Activated naive CD8-positive, alpha-beta T cell treated with anti-CD3 and anti-CD28 coated beads, Interleukin-2, amount 10 ng/mL, durations not matched to agents 7 days and 5 days (primary cell): ENCODE results near the gene DHX58. TPM values are rescaled to one million over a fixed set of nuclear protein-coding genes. Genes with fewer than 3 reads are reported as not detected.
A peak's percentile ranks its signal among the peaks of the same experiment; 100 is the strongest.

Experiments
- ATAC-seq: fragments of 150-1000 bp; cut with Tn5 transposase; one replicate; pipeline ENCODE4 v1.10.0; 2021; ENCODE audit warnings: low read depth, moderate library complexity
- POLR2A ChIA-PET: fragments of 350-600 bp; sonication (Branson Sonifier 250); formaldehyde crosslinking; loops from one replicate; lab custom pipeline; 2021; ENCODE audit warnings: antibody characterized with exemption; lab: Charles Lee
- DNase-seq: peaks from one replicate; pipeline ENCODE4 v3.0.0; 2021
- H3K27ac Mint-ChIP-seq: one replicate; pipeline ENCODE4 v1.8.0; 2022; ENCODE audit warnings: mild to moderate bottlenecking, mixed read lengths
- H3K27me3 Mint-ChIP-seq: one replicate; pipeline ENCODE4 v1.8.0; 2022; ENCODE audit warnings: mild to moderate bottlenecking, moderate library complexity, mixed read lengths
- H3K36me3 Mint-ChIP-seq: one replicate; pipeline ENCODE4 v1.8.0; 2021; ENCODE audit warnings: mild to moderate bottlenecking, mixed read lengths
- H3K4me1 Mint-ChIP-seq: one replicate; pipeline ENCODE4 v1.8.0; 2021; ENCODE audit warnings: mixed read lengths
- H3K4me3 Mint-ChIP-seq: one replicate; pipeline ENCODE4 v1.8.0; 2022; ENCODE audit warnings: mild to moderate bottlenecking, moderate library complexity, mixed read lengths
- H3K9me3 Mint-ChIP-seq: one replicate; pipeline ENCODE4 v1.8.0; 2021; ENCODE audit warnings: mixed read lengths
- total RNA-seq, 2 experiments: library from RNA; stranded (reverse); gene quantifications; one replicate each; pipeline ENCODE4 v1.2.3, GENCODE V29; 2021

DHX58 gene
- total RNA-seq, 2 experiments from 2014 or later = 68.7 to 77.6 TPM

GRCh38 chr17:42122371-42123303 lies 10.1 kb upstream of the DHX58 start, which contains the start of gene HSPB9:
TSS of gene HSPB9 (plus strand) at chr17:42122804. CDS start at chr17:42122851, 47 bp downstream.
- ATAC-seq (no peak), DNase-seq (no peak)
- H3K4me3 Mint-ChIP-seq = peak within 1 kb of the TSS; percentile 71
- no peaks in the 10 kb centered on the region for H3K9me3 Mint-ChIP-seq
- H3K27me3 Mint-ChIP-seq = no peaks in the 10 kb centered on the region
- POLR2A ChIA-PET = interaction anchor here (1.1 to 3.4 kb wide), 4 partner anchors 10 to 156 kb away, joined by 3 to 28 read pairs (median 8); partner anchors contain the start of genes CNP, DHX58 and DNAJC7
- H3K36me3 Mint-ChIP-seq = peaks cover 14% of the 10 kb centered on the region
- H3K4me1 Mint-ChIP-seq = peaks cover 14% of the 10 kb centered on the region
- peak within 1 kb of the TSS; percentile 51 for H3K27ac Mint-ChIP-seq

- Mint-ChIP-seq H3K4me3 (peak within 1 kb of the TSS; percentile 71), H3K27ac (peak within 1 kb of the TSS; percentile 58), H3K4me1 (peaks cover 19% of the 10 kb centered on the region), H3K9me3 (no peaks in the 10 kb centered on the region), H3K36me3 (peaks cover 16% of the 10 kb centered on the region), H3K27me3 (no peaks in the 10 kb centered on the region)
- ATAC-seq (peak; percentile 91), DNase-seq (peak; percentile 85)
- POLR2A ChIA-PET = interaction anchor here (0.6 to 4.1 kb wide), 21 partner anchors 9 to 1525 kb away, joined by 3 to 28 read pairs (median 4); partner anchors contain the start of genes CNP, DHX58, DNAJC7 and NKIRAS2
These were observed 8.6 kb upstream of the DHX58 start, which contains the start of gene KAT2A for GRCh38 chr17:42120770-42121769. TSS of gene KAT2A (minus strand) at chr17:42121367. CDS start at chr17:42121304, 63 bp downstream.

GRCh38 chr17:42120161-42120769 lies 7.8 kb upstream of the DHX58 start:
- POLR2A ChIA-PET = interaction anchor here (0.6 to 4.1 kb wide), 17 partner anchors 8 to 1524 kb away, joined by 3 to 28 read pairs (median 5); partner anchors contain the start of genes CNP, DHX58, DNAJC7 and NKIRAS2
- peaks cover 19% of the 10 kb centered on the region for H3K4me1 Mint-ChIP-seq
- ATAC-seq = no peak
- DNase-seq = no peak
- no peaks in the 10 kb centered on the region for H3K27me3 Mint-ChIP-seq
- peak overlapping the region; percentile 71 for H3K4me3 Mint-ChIP-seq
- no peaks in the 10 kb centered on the region for H3K9me3 Mint-ChIP-seq
- H3K36me3 Mint-ChIP-seq = peaks cover 12% of the 10 kb centered on the region
- H3K27ac Mint-ChIP-seq = peak overlapping the region; percentile 58

- H3K27ac Mint-ChIP-seq = no peak overlapping the region
- no peaks in the 10 kb centered on the region for H3K27me3 Mint-ChIP-seq
- DNase-seq (no peak), ATAC-seq (no peak)
- H3K9me3 Mint-ChIP-seq = no peaks in the 10 kb centered on the region
- POLR2A ChIA-PET = interaction anchor here (1.0 to 4.1 kb wide), 7 partner anchors 11 to 153 kb away, joined by 3 to 20 read pairs (median 6); partner anchors contain the start of genes CNP, DNAJC7 and NKIRAS2
- H3K4me3 Mint-ChIP-seq = no peak overlapping the region
- H3K36me3 Mint-ChIP-seq = peaks cover 8% of the 10 kb centered on the region
- peaks cover 19% of the 10 kb centered on the region for H3K4me1 Mint-ChIP-seq
These were observed 6.8 kb upstream of the DHX58 start for GRCh38 chr17:42119301-42119700.

GRCh38 chr17:42118545-42118944 lies 6.0 kb upstream of the DHX58 start:
- POLR2A ChIA-PET = interaction anchor here (0.6 to 4.1 kb wide), 6 partner anchors 10 to 101 kb away, joined by 3 to 20 read pairs (median 4); partner anchors contain the start of genes DNAJC7 and NKIRAS2
- peak overlapping the region; percentile 64 for H3K27ac Mint-ChIP-seq
- peak overlapping the region; percentile 45 for H3K4me3 Mint-ChIP-seq
- H3K36me3 Mint-ChIP-seq = peaks cover 8% of the 10 kb centered on the region
- peaks cover 21% of the 10 kb centered on the region for H3K4me1 Mint-ChIP-seq
- H3K9me3 Mint-ChIP-seq = no peaks in the 10 kb centered on the region
- peak; percentile 32 for ATAC-seq
- H3K27me3 Mint-ChIP-seq = no peaks in the 10 kb centered on the region
- DNase-seq = no peak

GRCh38 chr17:42118126-42118510 lies 5.6 kb upstream of the DHX58 start:
- peaks cover 22% of the 10 kb centered on the region for H3K4me1 Mint-ChIP-seq
- POLR2A ChIA-PET = interaction anchor here (0.6 to 4.1 kb wide), 4 partner anchors 10 to 101 kb away, joined by 4 to 20 read pairs (median 6); partner anchors contain the start of genes DNAJC7 and NKIRAS2
- H3K36me3 Mint-ChIP-seq = peaks cover 8% of the 10 kb centered on the region
- ATAC-seq = no peak
- H3K27me3 Mint-ChIP-seq = no peaks in the 10 kb centered on the region
- no peak for DNase-seq
- H3K27ac Mint-ChIP-seq = no peak overlapping the region
- H3K9me3 Mint-ChIP-seq = no peaks in the 10 kb centered on the region
- no peak overlapping the region for H3K4me3 Mint-ChIP-seq

GRCh38 chr17:42117397-42118125 lies 5.0 kb upstream of the DHX58 start:
- DNase-seq = no peak
- no peak overlapping the region for H3K27ac Mint-ChIP-seq
- POLR2A ChIA-PET = interaction anchor here (1.9 to 4.1 kb wide), 3 partner anchors 9 to 100 kb away, joined by 5 to 20 read pairs (median 6); partner anchors contain the start of genes DNAJC7 and NKIRAS2

GRCh38 chr17:42116705-42117396 lies 4.3 kb upstream of the DHX58 start:
- POLR2A ChIA-PET = interaction anchor here (2.2 kb wide), 1 partner anchor 8 kb away, joined by 5 read pairs; no protein-coding TSS in a partner anchor
- ATAC-seq = peak; percentile 14
- Mint-ChIP-seq H3K4me1 (peaks cover 25% of the 10 kb centered on the region), H3K27me3 (no peaks in the 10 kb centered on the region), H3K9me3 (no peaks in the 10 kb centered on the region), H3K4me3 (no peak overlapping the region), H3K27ac (peak overlapping the region; percentile 66), H3K36me3 (peaks cover 8% of the 10 kb centered on the region)
- DNase-seq = peak; percentile 80

More at GRCh38 chr17:42117397-42118125, 5.0 kb upstream of the DHX58 start:
- no peaks in the 10 kb centered on the region for H3K27me3 Mint-ChIP-seq
- H3K36me3 Mint-ChIP-seq = peaks cover 8% of the 10 kb centered on the region
- no peak overlapping the region for H3K4me3 Mint-ChIP-seq
- ATAC-seq = no peak
- peaks cover 25% of the 10 kb centered on the region for H3K4me1 Mint-ChIP-seq
- H3K9me3 Mint-ChIP-seq = no peaks in the 10 kb centered on the region

- POLR2A ChIA-PET = interaction anchor here (0.7 to 4.5 kb wide), 11 partner anchors 12 to 148 kb away, joined by 3 to 108 read pairs (median 11); partner anchors contain the start of genes CNP, DNAJC7 and NKIRAS2
- peaks cover 32% of the 10 kb centered on the region for H3K4me1 Mint-ChIP-seq
- H3K27me3 Mint-ChIP-seq = no peaks in the 10 kb centered on the region
- DNase-seq = no peak
- no peaks in the 10 kb centered on the region for H3K9me3 Mint-ChIP-seq
- H3K27ac Mint-ChIP-seq = peak overlapping the region; percentile 81
- H3K36me3 Mint-ChIP-seq = peaks cover 21% of the 10 kb centered on the region
- ATAC-seq = no peak
- H3K4me3 Mint-ChIP-seq = no peak overlapping the region
These were observed 1.6 kb upstream of the DHX58 start for GRCh38 chr17:42114118-42114517.

- peak overlapping the region; percentile 88 for H3K4me3 Mint-ChIP-seq
- ATAC-seq (no peak), DNase-seq (no peak)
- H3K4me1 Mint-ChIP-seq = peaks cover 32% of the 10 kb centered on the region
- no peaks in the 10 kb centered on the region for H3K9me3 Mint-ChIP-seq
- peaks cover 19% of the 10 kb centered on the region for H3K36me3 Mint-ChIP-seq
- POLR2A ChIA-PET = interaction anchor here (0.9 to 4.5 kb wide), 18 partner anchors 8 to 275 kb away, joined by 3 to 108 read pairs (median 9); partner anchors contain the start of genes CNP, DNAJC7, HSPB9 and KAT2A
- peak overlapping the region; percentile 97 for H3K27ac Mint-ChIP-seq
- no peaks in the 10 kb centered on the region for H3K27me3 Mint-ChIP-seq
These were observed 967 bp upstream of the DHX58 start for GRCh38 chr17:42113293-42114069.
